Measurements from ENCODE around the gene NUDT14. TPM values are rescaled to one million over a fixed set of nuclear protein-coding genes. Genes with fewer than 3 reads are reported as not detected.

The NUDT14 gene
- total and polyA plus RNA-seq, 9 donors: 0.68 to 22.5 (median 11.4) TPM

DNA sequence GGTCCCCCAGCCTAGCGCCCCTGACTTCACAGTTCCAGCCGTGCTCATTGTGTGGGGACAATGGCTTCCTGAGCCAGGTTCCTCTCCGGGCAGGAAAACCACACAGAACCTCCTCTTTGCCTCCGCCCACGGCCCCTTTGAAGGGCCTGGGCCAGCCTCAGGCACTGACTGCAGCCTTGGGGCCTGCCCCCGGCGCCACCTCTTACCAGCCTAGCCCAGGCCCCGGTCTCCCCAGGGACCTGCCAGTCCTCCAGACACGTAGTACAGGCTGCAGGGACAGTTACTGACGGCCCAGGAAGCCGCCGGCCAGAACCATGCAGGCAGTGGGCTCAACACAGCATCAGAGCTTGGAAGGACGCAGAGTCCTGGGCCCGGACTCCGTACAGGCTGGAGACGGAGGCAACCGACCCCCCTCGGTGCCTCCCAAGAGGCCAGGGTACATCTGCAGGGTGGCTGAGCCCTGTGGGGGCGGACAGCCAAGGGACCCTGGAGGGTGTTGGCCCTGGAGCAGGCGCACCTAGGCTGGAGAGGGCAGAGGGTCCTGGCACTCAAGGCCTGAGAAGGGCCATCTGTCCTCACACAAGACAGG lies 20.9 kb upstream of the NUDT14 start:
- WGBS, 3 donors: 31 to 37% (median 35%) methylated on average over 18 to 20 of the region's 20 CpGs
- Histone ChIP-seq H3K4me1 (ENCODE audit: insufficient read depth) (peaks cover 8% of the 10 kb centered on the region), H3K27me3 (no peaks in the 10 kb centered on the region), H3K9me3 (no peaks in the 10 kb centered on the region), H3K27ac (no peak overlapping the region), H3K4me3 (no peak overlapping the region), H3K36me3 (no peaks in the 10 kb centered on the region)
- DNase-seq: no peak
- intact Hi-C loops (cut with DNase I): loop anchor here (2.0 to 10.0 kb wide), 4 partner anchors 80 to 153 kb away; no protein-coding TSS in a partner anchor
- TF ChIP-seq POLR2A (IDR thresholded peaks at IDR 0.05): no peak
- TF ChIP-seq EP300 (IDR thresholded peaks at IDR 0.05): no peak
- TF ChIP-seq, protein P1, sequence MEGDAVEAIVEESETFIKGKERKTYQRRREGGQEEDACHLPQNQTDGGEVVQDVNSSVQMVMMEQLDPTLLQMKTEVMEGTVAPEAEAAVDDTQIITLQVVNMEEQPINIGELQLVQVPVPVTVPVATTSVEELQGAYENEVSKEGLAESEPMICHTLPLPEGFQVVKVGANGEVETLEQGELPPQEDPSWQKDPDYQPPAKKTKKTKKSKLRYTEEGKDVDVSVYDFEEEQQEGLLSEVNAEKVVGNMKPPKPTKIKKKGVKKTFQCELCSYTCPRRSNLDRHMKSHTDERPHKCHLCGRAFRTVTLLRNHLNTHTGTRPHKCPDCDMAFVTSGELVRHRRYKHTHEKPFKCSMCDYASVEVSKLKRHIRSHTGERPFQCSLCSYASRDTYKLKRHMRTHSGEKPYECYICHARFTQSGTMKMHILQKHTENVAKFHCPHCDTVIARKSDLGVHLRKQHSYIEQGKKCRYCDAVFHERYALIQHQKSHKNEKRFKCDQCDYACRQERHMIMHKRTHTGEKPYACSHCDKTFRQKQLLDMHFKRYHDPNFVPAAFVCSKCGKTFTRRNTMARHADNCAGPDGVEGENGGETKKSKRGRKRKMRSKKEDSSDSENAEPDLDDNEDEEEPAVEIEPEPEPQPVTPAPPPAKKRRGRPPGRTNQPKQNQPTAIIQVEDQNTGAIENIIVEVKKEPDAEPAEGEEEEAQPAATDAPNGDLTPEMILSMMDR (IDR thresholded peaks at IDR 0.05): no peak

- Histone ChIP-seq H3K4me3 (no peak overlapping the region), H3K4me1 (ENCODE audit: insufficient read depth) (peaks cover 8% of the 10 kb centered on the region), H3K27me3 (no peaks in the 10 kb centered on the region), H3K27ac (no peak overlapping the region), H3K36me3 (no peaks in the 10 kb centered on the region), H3K9me3 (no peaks in the 10 kb centered on the region)
- DNase-seq: no peak
- 25 to 30% (median 28%) methylated on average over 28 of the region's 28 CpGs for WGBS, 3 donors
- intact Hi-C loops (cut with DNase I): loop anchor here (2.0 to 10.0 kb wide), 4 partner anchors 81 to 153 kb away; no protein-coding TSS in a partner anchor
- TF ChIP-seq POLR2A (IDR thresholded peaks at IDR 0.05) (no peak), EP300 (IDR thresholded peaks at IDR 0.05) (no peak)
- TF ChIP-seq, protein P1 (IDR thresholded peaks at IDR 0.05): no peak
Measured at GRCh38 chr14:105201156-105201924, 20.2 kb upstream of the NUDT14 start.

- 30 to 41% (median 37%) methylated on average over 16 of the region's 16 CpGs for WGBS, 3 donors
- H3K4me1 ChIP-seq (ENCODE audit: insufficient read depth): peaks cover 6% of the 10 kb centered on the region
- TF ChIP-seq, protein P1 (IDR thresholded peaks at IDR 0.05): no peak
- TF ChIP-seq POLR2A (IDR thresholded peaks at IDR 0.05): no peak
- no peaks in the 10 kb centered on the region for H3K27me3 ChIP-seq
- H3K27ac ChIP-seq: no peak overlapping the region
- no peak overlapping the region for H3K4me3 ChIP-seq
- H3K36me3 ChIP-seq: no peaks in the 10 kb centered on the region
- H3K9me3 ChIP-seq: no peaks in the 10 kb centered on the region
- no peak for DNase-seq
- intact Hi-C loops (cut with DNase I): loop anchor here (2.0 to 10.0 kb wide), 4 partner anchors 82 to 154 kb away; no protein-coding TSS in a partner anchor
Measured at GRCh38 chr14:105200641-105201040, 19.5 kb upstream of the NUDT14 start.

DNA sequence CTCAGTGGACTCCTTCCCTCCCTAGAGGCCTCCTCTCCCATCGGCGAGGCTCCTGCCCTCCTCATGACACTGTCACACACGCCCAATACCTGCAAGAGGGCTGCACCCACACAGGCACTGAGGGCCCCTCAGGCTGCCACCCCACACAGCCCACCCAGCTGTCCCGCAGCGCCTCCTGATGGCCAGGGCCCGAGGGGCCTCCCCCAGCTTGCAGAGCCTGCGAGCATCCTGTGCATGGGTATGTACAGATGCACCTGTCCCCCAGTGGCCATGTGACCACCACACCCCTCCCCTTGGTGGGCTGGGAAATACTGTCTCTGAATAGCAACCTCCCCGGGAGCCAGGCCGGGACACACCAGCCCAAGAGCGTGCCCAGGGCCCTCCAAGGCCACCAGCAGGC lies 19.0 kb upstream of the NUDT14 start:
- no peak overlapping the region for H3K27ac ChIP-seq
- no peaks in the 10 kb centered on the region for H3K27me3 ChIP-seq
- intact Hi-C loops (cut with DNase I): loop anchor here (2.0 to 10.0 kb wide), 4 partner anchors 82 to 155 kb away; no protein-coding TSS in a partner anchor
- no peak for DNase-seq
- no peak for TF ChIP-seq EP300 (IDR thresholded peaks at IDR 0.05)
- TF ChIP-seq POLR2A (IDR thresholded peaks at IDR 0.05): no peak
- TF ChIP-seq, protein P1 (IDR thresholded peaks at IDR 0.05): no peak
- no peak overlapping the region for H3K4me3 ChIP-seq
- H3K4me1 ChIP-seq (ENCODE audit: insufficient read depth): peaks cover 6% of the 10 kb centered on the region
- 65 to 74% (median 72%) methylated on average over 10 of the region's 10 CpGs for WGBS, 3 donors
- no peaks in the 10 kb centered on the region for H3K9me3 ChIP-seq
- H3K36me3 ChIP-seq: no peaks in the 10 kb centered on the region

All from ovary (tissue), 9 donors.